Subcutaneous adipose tissue (tissue), 4 donors: Measurements from ENCODE around the gene KRTAP10-2. TPM values are rescaled to one million over a fixed set of nuclear protein-coding genes. Genes with fewer than 3 reads are reported as not detected.

Experiments
- CTCF ChIP-seq: fragments of 450-650 bp; IDR thresholded peaks from one replicate; pipeline ENCODE4 v1.5.1; 2016; ENCODE audit warnings: low read depth, mild to moderate bottlenecking, control low read depth, antibody characterized with exemption, moderate library complexity
- total RNA-seq, 4 donors: library from RNA; depleted of rRNA; stranded (reverse); fragments of >200 nt; gene quantifications; one replicate each; pipeline ENCODE4 v1.1.0, GENCODE V29; 2016

Gene KRTAP10-2
- total RNA-seq, 4 donors from 2014 or later: not detected

GRCh38 chr21:44527983-44528633, 23.2 kb downstream of the KRTAP10-2 start:
- TF ChIP-seq CTCF: no peak

- no peak for TF ChIP-seq CTCF
These were observed 23.9 kb downstream of the KRTAP10-2 start for GRCh38 chr21:44527156-44527982.

- TF ChIP-seq CTCF: no peak
These were observed 25.0 kb downstream of the KRTAP10-2 start for GRCh38 chr21:44526096-44526997.

- TF ChIP-seq CTCF: no peak
These were observed 25.8 kb downstream of the KRTAP10-2 start for GRCh38 chr21:44525391-44526095.

GRCh38 chr21:44524414-44525371, 26.6 kb downstream of the KRTAP10-2 start:
- TF ChIP-seq CTCF: no peak
